Endothelial cell of umbilical vein (primary cell): ENCODE results near the gene RNF4. TPM values are rescaled to one million over a fixed set of nuclear protein-coding genes. Genes with fewer than 3 reads are reported as not detected.
A peak's percentile ranks its signal among the peaks of the same experiment; 100 is the strongest.

Source experiments
- BruUV-seq: library from RNA; stranded (reverse); fragments of 400-500 nt; replicated peaks from 2 replicates; lab custom pipeline; 2021; lab: Mats Ljungman, UMichigan
- CTCF ChIA-PET: fragments of 300-600, 350-600 bp; sonication (Branson Sonifier 250); formaldehyde crosslinking; loops from one replicate; lab custom pipeline; 2021; ENCODE audit warnings: antibody characterized with exemption, inconsistent platforms; lab: Charles Lee
- POLR2A ChIA-PET: fragments of 300-600, 350-600 bp; sonication (Branson Sonifier 250); formaldehyde crosslinking; loops from one replicate; lab custom pipeline; 2021; ENCODE audit warnings: antibody characterized with exemption, inconsistent platforms; lab: Charles Lee
- DNase-seq: peaks from one replicate; pipeline ENCODE4 v3.0.0-alpha.2; 2011; ENCODE audit warnings: low read depth, low spot score
- FAIRE-seq: peaks from 2 replicates; lab custom pipeline; 2011; peaks lifted over from hg19 to GRCh38; lab: Jason Lieb, UNC
- H2AFZ ChIP-seq: 2 replicates; pipeline ENCODE4 v1.6.0; 2012; ENCODE audit warnings: low read depth, low read length, control low read depth, inconsistent platforms
- H3K27ac ChIP-seq: 2 replicates; pipeline ENCODE4 v1.5.1; 2011; ENCODE audit warnings: low read depth, mild to moderate bottlenecking, control low read depth, low read length, moderate library complexity; ENCODE audit not compliant: insufficient read depth
- H3K27me3 ChIP-seq, 2 experiments: 2 replicates each; pipeline versions ENCODE4 v1.6.0 to v1.6.1; 2011; ENCODE audit warnings: low read length in 2 of 2, mixed read lengths in 1 of 2; ENCODE audit not compliant: control insufficient read depth in 2 of 2, insufficient read depth in 2 of 2
- H3K36me3 ChIP-seq, 2 experiments: 2 replicates in 1 of 2; 3 replicates in 1 of 2; pipeline ENCODE4 v1.5.1; 2011; ENCODE audit warnings: low read length in 2 of 2, mild to moderate bottlenecking in 1 of 2, moderate library complexity in 1 of 2; ENCODE audit not compliant: control insufficient read depth in 2 of 2, insufficient read depth in 2 of 2; ENCODE audit errors: extremely low read depth in 1 of 2
- H3K4me1 ChIP-seq: 3 replicates; pipeline ENCODE4 v1.5.1; 2011; ENCODE audit warnings: mild to moderate bottlenecking, low read length; ENCODE audit not compliant: control insufficient read depth, insufficient read depth; ENCODE audit errors: extremely low read depth
- H3K4me2 ChIP-seq: 2 replicates; pipeline ENCODE4 v1.6.1; 2011; ENCODE audit warnings: low read length, control low read depth, mixed read lengths; ENCODE audit not compliant: insufficient read depth
- H3K4me3 ChIP-seq, 3 experiments: fragments of 200-600 bp in 1 of 3; sonication (generic), shearing (Covaris generic) in 1 of 3; replicated peaks in 1 of 3; 2 replicates each; pipeline ENCODE4 v1.5.1; 2011 to 2016; ENCODE audit warnings: control low read depth in 3 of 3, low read length in 3 of 3, mild to moderate bottlenecking in 2 of 3, inconsistent platforms in 1 of 3, low read depth in 1 of 3, moderate library complexity in 1 of 3; ENCODE audit not compliant: insufficient read depth in 1 of 3
- H3K79me2 ChIP-seq: 2 replicates; pipeline ENCODE4 v1.6.0; 2012; ENCODE audit warnings: low read length, inconsistent platforms; ENCODE audit not compliant: control insufficient read depth, insufficient read depth
- H3K9ac ChIP-seq: replicated peaks from 2 replicates; pipeline ENCODE3; 2011; ENCODE audit warnings: low read length, control low read depth; ENCODE audit not compliant: insufficient read depth; ENCODE audit errors: extremely low read depth
- H3K9me1 ChIP-seq: replicated peaks from 3 replicates; pipeline ENCODE4 v1.6.0; 2011; ENCODE audit warnings: mild to moderate bottlenecking, low read length; ENCODE audit not compliant: control insufficient read depth, insufficient read depth; ENCODE audit errors: extremely low read depth
- H3K9me3 ChIP-seq: replicated peaks from 2 replicates; pipeline ENCODE4 v1.5.1; 2012; ENCODE audit warnings: low read length, inconsistent platforms; ENCODE audit not compliant: control insufficient read depth, insufficient read depth
- H4K20me1 ChIP-seq: replicated peaks from 2 replicates; pipeline ENCODE3; 2011; ENCODE audit warnings: mild to moderate bottlenecking, low read length; ENCODE audit not compliant: control insufficient read depth, insufficient read depth; ENCODE audit errors: extremely low read depth
- EZH2 ChIP-seq: IDR thresholded peaks from 2 replicates; pipeline ENCODE4 v1.6.1; 2012; ENCODE audit warnings: borderline replicate concordance, low read depth, mild to moderate bottlenecking, moderate library complexity, low read length, inconsistent platforms; ENCODE audit not compliant: severe bottlenecking
- JUN ChIP-seq: IDR thresholded peaks from 2 replicates; pipeline ENCODE4 v1.6.1; 2011; ENCODE audit warnings: borderline replicate concordance, low read depth; ENCODE audit not compliant: insufficient read length, insufficient read depth
- MYC ChIP-seq: IDR thresholded peaks from one replicate; pipeline ENCODE4 v1.6.1; 2011; ENCODE audit warnings: mild to moderate bottlenecking, low read depth, low read length
- dilution Hi-C: fragments of 300-500 bp; cut with MboI; formaldehyde crosslinking; loops from one replicate; pipeline ENCODE4 v1.15.0; 2019; ENCODE audit warnings: low sequenced_read_pairs; ENCODE audit not compliant: extremely low pct_ligation_motif_present
- intact Hi-C: fragments of 100-400 bp; cut with micrococcal nuclease; formaldehyde crosslinking; loops from one replicate; pipeline ENCODE4 v1.10.0; 2022
- polyA plus RNA-seq, 4 experiments: library from polyadenylated mRNA; depleted of rRNA in 3 of 4; stranded (reverse) in 3 of 4; unstranded in 1 of 4; fragments of >200 nt; gene quantifications; 2 replicates each; pipeline versions ENCODE4 v1.2.1 to v1.2.3, GENCODE V29; 2011 to 2012; ENCODE audit warnings: missing spikeins in 1 of 4
- total RNA-seq: library from RNA; stranded (reverse); gene quantifications from 2 replicates; pipeline ENCODE4 v1.2.3, GENCODE V29; 2021
- TF ChIP-seq, protein P1 (sequence below): IDR thresholded peaks from 2 replicates; pipeline ENCODE4 v1.6.1; 2011; ENCODE audit not compliant: insufficient read depth, insufficient read length

RNF4 gene
- total and polyA plus RNA-seq, 2 donors (not counting 3 experiments of a cell fraction or from before 2014, with no cell fraction given): 64.3 to 71.4 TPM

DNA sequence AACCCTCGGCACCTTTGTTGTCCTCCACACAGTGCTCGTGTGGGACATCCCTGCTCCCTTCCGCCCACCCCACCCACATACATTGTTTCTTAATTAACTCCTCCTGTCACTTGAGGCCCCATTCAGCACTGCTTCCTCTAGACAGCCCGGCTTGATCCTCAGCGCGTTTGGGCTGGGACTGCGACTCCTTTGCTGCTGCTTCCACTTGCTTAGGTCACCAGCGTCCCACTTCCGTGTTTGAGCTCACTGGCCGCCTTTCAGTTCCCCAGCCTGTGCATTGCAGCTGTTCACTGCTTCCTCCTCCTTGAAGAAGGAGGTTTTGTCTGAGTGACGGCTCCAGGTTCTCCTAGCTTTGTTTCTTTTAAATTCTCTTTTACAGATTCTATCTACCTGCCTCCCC, 16.1 kb downstream of the RNF4 start:
- H3K4me1 ChIP-seq: peaks cover 43% of the 10 kb centered on the region
- H3K27ac ChIP-seq: peak overlapping the region; percentile 29
- H3K9me3 ChIP-seq: no peaks in the 10 kb centered on the region
- TF ChIP-seq, protein P1, sequence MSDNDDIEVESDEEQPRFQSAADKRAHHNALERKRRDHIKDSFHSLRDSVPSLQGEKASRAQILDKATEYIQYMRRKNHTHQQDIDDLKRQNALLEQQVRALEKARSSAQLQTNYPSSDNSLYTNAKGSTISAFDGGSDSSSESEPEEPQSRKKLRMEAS: no peak
- DNase-seq (peak; percentile 59), FAIRE-seq (peak; percentile 85)
- no peaks in the 10 kb centered on the region for H3K9me1 ChIP-seq
- intact Hi-C loops: loop anchor here (1.0 kb wide), 1 partner anchor 9 kb away; no protein-coding TSS in a partner anchor
- no peak overlapping the region for H2AFZ ChIP-seq
- H4K20me1 ChIP-seq: peaks cover 12% of the 10 kb centered on the region
- H3K79me2 ChIP-seq: peaks cover 99% of the 10 kb centered on the region
- peak overlapping the region; percentile 15 for H3K4me2 ChIP-seq
- H3K27me3 ChIP-seq: no peaks in the 10 kb centered on the region
- no TSS peak for BruUV-seq
- dilution Hi-C loops: no loop called here
- H3K9ac ChIP-seq: no peak overlapping the region
- POLR2A ChIA-PET: no interaction called here
- H3K4me3 ChIP-seq: no peak overlapping the region
- CTCF ChIA-PET: interaction anchor here (0.7 to 2.3 kb wide), 5 partner anchors 9 to 23 kb away, joined by 3 to 14 read pairs (median 3); partner anchors contain the start of gene RNF4
- H3K36me3 ChIP-seq: peaks cover 0 to 2% of the 10 kb centered on the region in 2 experiments

DNA sequence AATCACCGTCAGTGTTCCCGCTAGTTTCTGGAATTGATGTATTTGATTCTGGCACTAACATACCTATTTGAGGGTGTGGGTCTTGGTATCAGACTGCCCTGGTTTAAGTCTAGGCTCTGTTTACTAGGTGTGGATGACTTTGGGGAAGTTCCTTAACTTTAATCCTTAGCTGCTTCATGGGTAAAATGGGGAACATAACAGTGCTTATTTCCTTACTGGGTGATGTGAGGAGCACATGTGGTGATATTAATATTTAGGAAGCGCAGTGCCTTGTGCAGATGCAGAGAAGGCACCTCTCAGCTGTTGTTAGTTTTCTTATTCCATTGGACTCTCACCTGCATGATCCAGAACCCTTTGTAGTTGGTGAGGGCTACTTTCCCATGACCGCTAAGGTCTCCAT, 17.1 kb downstream of the RNF4 start:
- intact Hi-C loops (loop anchor here (1.0 kb wide), 1 partner anchor 8 kb away; no protein-coding TSS in a partner anchor), dilution Hi-C loops (no loop called here)
- Histone ChIP-seq H3K79me2 (peaks cover 97% of the 10 kb centered on the region), H3K36me3 (peaks cover 2 to 6% of the 10 kb centered on the region in 2 experiments), H4K20me1 (peaks cover 15% of the 10 kb centered on the region), H3K9me1 (no peaks in the 10 kb centered on the region), H3K9me3 (no peaks in the 10 kb centered on the region), H3K27ac (no peak overlapping the region), H3K4me3 (no peak overlapping the region), H3K4me2 (no peak overlapping the region), H3K4me1 (peaks cover 52% of the 10 kb centered on the region), H3K27me3 (no peaks in the 10 kb centered on the region), H3K9ac (no peak overlapping the region), H2AFZ (no peak overlapping the region)
- no TSS peak for BruUV-seq
- CTCF ChIA-PET: interaction anchor here (2.3 kb wide), 1 partner anchor 16 kb away, joined by 14 read pairs; the partner anchor contains the start of gene RNF4
- no peak for TF ChIP-seq EZH2
- no peak for TF ChIP-seq JUN
- TF ChIP-seq MYC: no peak
- DNase-seq: no peak
- no peak for FAIRE-seq
- POLR2A ChIA-PET: no interaction called here
